NT2/D1 (cell line): ENCODE results near the gene MEGF6.

Source experiments
- DNase-seq: peaks from one replicate; pipeline ENCODE4 v3.0.0-alpha.2; 2011; ENCODE audit warnings: low read depth, low spot score
- H3K27me3 ChIP-seq: 2 replicates; pipeline ENCODE4 v1.6.0; 2011; ENCODE audit warnings: mild to moderate bottlenecking; ENCODE audit not compliant: insufficient read length, insufficient read depth
- H3K36me3 ChIP-seq: 2 replicates; pipeline ENCODE4 v1.6.1; 2011; ENCODE audit warnings: mild to moderate bottlenecking, low read length, mixed read lengths; ENCODE audit not compliant: insufficient read depth, insufficient read length
- H3K4me1 ChIP-seq: 2 replicates; pipeline ENCODE4 v1.5.1; 2011; ENCODE audit not compliant: insufficient read depth, insufficient read length
- H3K4me3 ChIP-seq: 2 replicates; pipeline ENCODE4 v1.5.1; 2011; ENCODE audit warnings: low read depth; ENCODE audit not compliant: insufficient read length
- H3K9ac ChIP-seq: 2 replicates; pipeline ENCODE4 v1.6.0; 2011; ENCODE audit warnings: low read depth; ENCODE audit not compliant: insufficient read length
- H3K9me3 ChIP-seq: 2 replicates; pipeline ENCODE4 v1.5.1; 2011; ENCODE audit warnings: mild to moderate bottlenecking, low read length; ENCODE audit not compliant: insufficient read depth
- SUZ12 ChIP-seq: IDR thresholded peaks from 2 replicates; pipeline ENCODE4 v1.6.1; 2011; ENCODE audit not compliant: insufficient read length, insufficient read depth; ENCODE audit errors: extremely low read depth
- YY1 ChIP-seq: IDR thresholded peaks from 2 replicates; pipeline ENCODE4 v1.6.1; 2011; ENCODE audit not compliant: insufficient read length, insufficient read depth
- ZNF274 ChIP-seq: IDR thresholded peaks from 2 replicates; pipeline ENCODE4 v1.6.1; 2011; ENCODE audit warnings: mild to moderate bottlenecking, low read depth, low read length

Gene MEGF6

GRCh38 chr1:3454811-3455618, 156.3 kb downstream of the MEGF6 start:
- peak overlapping the region; percentile 61 for H3K9ac ChIP-seq
- H3K9me3 ChIP-seq = no peaks in the 10 kb centered on the region
- H3K36me3 ChIP-seq = no peaks in the 10 kb centered on the region
- peak; percentile 40 for DNase-seq
- H3K4me3 ChIP-seq = peak overlapping the region; percentile 57
- H3K4me1 ChIP-seq = peaks cover 22% of the 10 kb centered on the region
- H3K27me3 ChIP-seq = peaks cover 6% of the 10 kb centered on the region
- TF ChIP-seq ZNF274 = no peak
- no peak for TF ChIP-seq SUZ12
- no peak for TF ChIP-seq YY1

DNA sequence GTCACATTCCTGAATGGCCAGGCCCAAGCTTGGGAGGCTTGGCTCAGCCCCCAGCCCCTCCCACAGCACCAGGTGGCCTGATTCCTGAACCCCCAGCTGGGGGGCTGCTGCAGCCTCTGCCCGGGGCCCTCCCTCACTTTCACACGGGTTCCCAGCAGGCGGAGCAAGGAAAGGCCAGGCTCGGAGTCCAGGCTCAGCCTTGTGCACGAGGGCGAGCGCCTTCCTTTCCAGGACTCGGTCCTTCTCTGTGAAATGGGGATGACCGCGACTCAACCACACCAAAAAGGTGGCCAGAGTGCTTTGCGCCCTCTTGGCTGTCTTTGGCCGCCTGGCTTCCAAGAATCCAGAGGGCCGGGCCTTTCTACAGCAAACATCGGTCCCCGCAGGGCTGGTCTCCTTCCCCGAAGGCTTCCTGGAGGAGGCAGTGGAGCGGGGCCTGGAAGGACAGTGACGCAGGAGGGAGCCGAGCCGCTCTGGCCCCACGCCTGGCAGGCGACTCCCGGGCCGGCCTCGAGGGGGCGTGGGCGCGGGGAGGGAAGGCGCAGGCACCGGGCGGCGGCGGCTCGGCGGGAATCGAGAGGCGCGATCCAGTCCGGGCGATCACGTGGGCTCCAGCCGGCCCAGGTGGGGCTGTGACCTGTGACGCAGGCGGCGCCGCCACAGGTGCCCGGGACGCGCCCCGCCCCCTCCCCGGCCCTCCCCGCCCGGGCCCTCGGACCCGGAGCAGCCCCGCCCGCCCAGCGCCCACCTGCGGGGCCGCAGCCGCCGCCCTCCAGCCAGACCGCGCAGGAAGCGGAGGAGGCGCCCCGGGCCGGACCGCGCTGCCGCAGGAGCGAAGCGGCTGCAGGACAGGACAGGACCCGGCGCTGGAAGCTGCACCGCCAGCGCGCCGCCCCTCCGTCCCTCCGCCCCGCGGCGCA, 157.2 kb downstream of the MEGF6 start, which contains the start of gene ARHGEF16:
Gene ARHGEF16 (plus strand): TSS at position 775 of the 920 bp plus-strand sequence. CDS start 8,420 bp downstream, outside the sequence.
- peak within 1 kb of the TSS; percentile 83 for H3K9ac ChIP-seq

GRCh38 chr1:3453203-3453761, 158.0 kb downstream of the MEGF6 start:
- peak; percentile 47 for DNase-seq
- H3K36me3 ChIP-seq = no peaks in the 10 kb centered on the region
- peak overlapping the region; percentile 83 for H3K9ac ChIP-seq
- peaks cover 22% of the 10 kb centered on the region for H3K4me1 ChIP-seq
- H3K27me3 ChIP-seq = peaks cover 6% of the 10 kb centered on the region
- H3K9me3 ChIP-seq = no peaks in the 10 kb centered on the region
- no peak for TF ChIP-seq YY1
- no peak for TF ChIP-seq SUZ12
- no peak for TF ChIP-seq ZNF274
- no peak overlapping the region for H3K4me3 ChIP-seq

More for the DNA sequence above, 157.2 kb downstream of the MEGF6 start, which contains the start of gene ARHGEF16:
- Histone ChIP-seq H3K27me3 (peaks cover 6% of the 10 kb centered on the region), H3K4me1 (peaks cover 22% of the 10 kb centered on the region), H3K9me3 (no peaks in the 10 kb centered on the region), H3K4me3 (peak within 1 kb of the TSS; percentile 57), H3K36me3 (no peaks in the 10 kb centered on the region)
- DNase-seq = peak; percentile 39
- no peak for TF ChIP-seq ZNF274
- no peak for TF ChIP-seq YY1
- TF ChIP-seq SUZ12 = no peak

- H3K36me3 ChIP-seq = no peaks in the 10 kb centered on the region
- no peak overlapping the region for H3K4me3 ChIP-seq
- peak overlapping the region; percentile 50 for H3K9ac ChIP-seq
- TF ChIP-seq YY1 (no peak), ZNF274 (no peak), SUZ12 (no peak)
- H3K9me3 ChIP-seq = no peaks in the 10 kb centered on the region
- DNase-seq = no peak
- H3K4me1 ChIP-seq = peaks cover 22% of the 10 kb centered on the region
- peaks cover 6% of the 10 kb centered on the region for H3K27me3 ChIP-seq
Measured at GRCh38 chr1:3452866-3453175, 158.5 kb downstream of the MEGF6 start.

DNA sequence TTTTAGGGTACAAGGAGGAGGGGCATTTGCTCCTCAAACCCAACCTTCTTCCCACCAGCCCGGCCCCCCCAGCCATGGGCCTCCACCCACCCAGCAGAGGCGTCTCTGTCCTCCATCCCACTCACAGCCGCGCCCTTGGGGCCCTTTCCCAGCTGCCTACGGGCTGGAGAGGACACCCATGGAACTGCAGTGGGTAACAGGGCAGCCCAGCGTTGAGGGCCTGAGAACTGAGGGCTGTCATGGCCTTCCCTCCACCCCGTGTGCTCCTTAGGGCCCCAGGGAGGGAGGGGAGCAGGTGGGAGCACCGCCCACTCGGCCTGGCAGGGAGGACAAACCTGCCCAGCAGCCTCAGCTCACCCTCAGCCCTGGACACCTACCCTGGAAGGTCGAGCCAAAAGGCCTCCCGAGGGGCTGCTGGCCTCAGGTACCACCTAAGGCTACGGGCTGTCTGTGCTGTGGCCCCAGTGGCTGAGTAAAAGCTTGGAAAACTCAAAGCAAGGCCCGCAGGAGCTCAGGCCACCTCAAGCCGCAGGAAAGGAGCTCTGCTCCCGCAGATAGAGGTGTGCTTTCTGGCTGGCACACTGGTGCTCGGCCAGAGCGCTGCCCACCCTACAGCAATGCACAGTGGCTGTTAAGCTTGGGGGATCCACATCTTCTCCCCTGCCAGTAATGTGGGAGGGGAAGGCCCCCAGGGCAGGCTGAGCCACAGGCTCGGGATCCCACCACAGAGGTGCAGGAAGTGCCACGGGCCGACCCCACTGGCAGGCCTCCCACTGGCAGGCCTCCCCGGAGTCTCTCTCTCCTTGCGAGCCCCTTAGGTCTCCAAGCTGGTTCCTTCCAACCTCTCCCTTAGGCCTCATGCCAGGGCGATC, 159.1 kb downstream of the MEGF6 start:
- DNase-seq = no peak
- Histone ChIP-seq H3K4me1 (peaks cover 22% of the 10 kb centered on the region), H3K9me3 (no peaks in the 10 kb centered on the region), H3K27me3 (peaks cover 6% of the 10 kb centered on the region), H3K9ac (peak overlapping the region; percentile 50), H3K4me3 (no peak overlapping the region), H3K36me3 (no peaks in the 10 kb centered on the region)
- no peak for TF ChIP-seq ZNF274
- TF ChIP-seq YY1 = no peak
- no peak for TF ChIP-seq SUZ12

GRCh38 chr1:3450983-3451382, 160.3 kb downstream of the MEGF6 start:
- H3K4me3 ChIP-seq = no peak overlapping the region
- H3K9me3 ChIP-seq = no peaks in the 10 kb centered on the region

More at GRCh38 chr1:3450983-3451382, 160.3 kb downstream of the MEGF6 start:
- Histone ChIP-seq H3K9ac (no peak overlapping the region), H3K27me3 (peaks cover 6% of the 10 kb centered on the region), H3K4me1 (peaks cover 16% of the 10 kb centered on the region), H3K36me3 (no peaks in the 10 kb centered on the region)
- DNase-seq = no peak
- no peak for TF ChIP-seq SUZ12
- TF ChIP-seq YY1 = no peak
- no peak for TF ChIP-seq ZNF274
